AML-193 (cell line): ENCODE measurements around the gene STRADB.
"Not testable (repeated sequence)": the region's sequence is repeated elsewhere in the genome, so short reads cannot be mapped to it uniquely, and the experiment has no call there.

ENCODE experiments used
- DNase-seq, 2 experiments: peaks; one replicate each; lab custom pipeline; 2025; lab: John Stamatoyannopoulos, UW

The STRADB gene

DNA sequence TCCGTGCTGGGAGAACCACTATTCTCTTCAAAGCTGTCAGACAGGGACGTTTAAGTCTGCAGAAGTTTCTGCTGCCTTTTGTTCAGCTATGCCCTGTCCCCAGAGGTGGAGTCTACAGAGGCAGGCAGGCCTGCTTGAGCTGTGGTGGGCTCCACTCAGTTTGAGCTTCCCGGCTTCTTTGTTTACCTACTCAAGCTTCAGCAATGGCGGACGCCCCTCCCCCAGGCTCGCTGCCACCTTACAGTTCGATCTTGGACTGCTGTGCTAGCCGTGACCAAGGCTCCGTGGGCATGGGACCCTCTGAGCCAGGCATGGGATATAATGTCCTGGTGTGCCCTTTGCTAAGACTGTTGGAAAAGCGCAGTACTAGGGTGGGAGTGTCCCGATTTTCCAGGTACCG, 21.2 kb upstream of the STRADB start:
- not testable (repeated sequence) for DNase-seq

- no peak for DNase-seq
These were observed 20.7 kb upstream of the STRADB start for GRCh38 chr2:201430839-201431238.

DNA sequence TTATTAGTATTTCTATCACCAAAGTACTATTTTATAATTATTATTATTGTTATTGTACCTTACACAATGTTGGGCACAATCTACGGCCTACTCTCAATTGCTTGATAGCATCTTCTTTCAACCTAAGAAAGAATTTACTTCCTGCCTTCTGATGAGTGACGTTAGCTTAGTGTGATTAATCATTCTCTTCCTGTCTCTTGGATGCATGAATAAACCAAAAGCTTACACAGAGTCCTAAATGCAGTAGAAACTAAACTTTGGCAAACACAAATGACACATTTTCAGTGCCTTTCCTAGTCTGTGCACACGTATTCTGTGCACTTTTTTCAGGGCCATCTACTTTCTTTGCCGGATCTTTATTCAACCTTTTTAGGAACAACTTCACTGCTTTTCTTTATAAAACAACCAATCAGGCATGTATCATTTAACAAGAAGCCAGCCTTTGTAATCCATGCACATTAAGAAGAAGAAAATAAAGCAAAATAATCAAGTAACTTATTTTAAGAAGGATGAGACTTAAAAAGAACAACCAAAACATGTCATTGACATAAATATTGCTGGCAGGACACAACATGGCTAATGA, 19.4 kb upstream of the STRADB start:
- no peak for DNase-seq

DNA sequence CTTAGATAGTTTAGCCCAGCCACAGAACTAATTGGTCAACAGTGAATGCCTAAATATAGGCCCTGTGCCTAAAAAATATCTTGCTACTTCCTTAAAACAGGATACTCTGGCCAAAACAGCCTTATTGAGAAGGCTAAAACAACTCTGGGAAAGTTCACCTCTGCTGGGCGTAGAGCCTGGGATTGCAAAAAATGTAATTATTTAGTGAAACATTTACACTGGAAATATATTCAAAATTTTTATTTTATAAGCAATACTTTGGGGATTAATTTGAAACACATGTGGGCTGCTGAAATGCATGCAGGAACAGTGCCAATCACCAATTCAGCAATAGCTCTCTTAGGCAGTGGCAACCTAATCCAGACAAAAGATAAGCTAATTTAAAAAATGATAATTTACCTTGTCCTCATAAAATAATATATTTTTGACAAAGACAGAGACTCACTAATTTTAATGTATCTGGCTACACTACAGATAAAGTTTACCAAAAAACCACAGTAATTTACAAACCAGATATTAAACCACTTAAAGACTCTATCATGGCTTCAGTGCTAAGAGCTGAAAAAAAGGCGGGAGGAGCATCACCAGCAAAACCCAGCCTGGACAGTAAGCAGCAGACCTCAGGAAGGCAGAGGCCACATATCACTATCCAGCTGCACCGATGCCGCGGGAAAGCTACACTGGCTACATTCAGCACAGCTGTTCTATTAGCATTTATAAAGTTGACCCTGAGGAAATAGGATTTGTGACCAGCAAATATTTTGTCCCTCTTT, 18.7 kb upstream of the STRADB start:
- no peak for DNase-seq

GRCh38 chr2:201433394-201433995, 18.0 kb upstream of the STRADB start:
- no peak for DNase-seq

GRCh38 chr2:201436141-201436540, 15.4 kb upstream of the STRADB start:
- no peak for DNase-seq

DNA sequence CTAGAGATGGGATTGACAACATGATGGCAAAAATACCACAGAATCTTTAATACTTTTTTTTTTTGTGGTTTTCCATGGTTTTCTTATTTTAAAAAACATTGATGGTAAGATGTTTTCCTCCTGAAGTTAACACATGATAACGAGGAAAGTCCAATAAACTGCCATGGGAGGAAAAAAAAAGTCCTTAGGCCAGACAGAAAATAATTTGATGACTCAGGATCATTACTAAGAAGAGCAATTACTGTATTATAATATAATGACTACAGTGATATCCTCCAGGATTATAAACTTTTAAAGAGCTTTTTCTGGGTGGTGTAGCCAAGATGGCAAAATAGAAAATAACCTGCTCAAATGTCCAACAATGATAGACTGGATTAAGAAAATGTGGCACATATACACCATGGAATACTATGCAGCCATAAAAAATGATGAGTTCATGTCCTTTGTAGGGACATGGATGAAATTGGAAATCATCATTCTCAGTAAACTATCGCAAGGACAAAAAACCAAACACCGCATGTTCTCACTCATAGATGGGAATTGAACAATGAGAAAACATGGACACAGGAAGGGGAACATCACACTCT, 12.1 kb upstream of the STRADB start:
- DNase-seq: not testable (repeated sequence)

GRCh38 chr2:201440182-201440581, 11.4 kb upstream of the STRADB start:
- DNase-seq: no peak

DNA sequence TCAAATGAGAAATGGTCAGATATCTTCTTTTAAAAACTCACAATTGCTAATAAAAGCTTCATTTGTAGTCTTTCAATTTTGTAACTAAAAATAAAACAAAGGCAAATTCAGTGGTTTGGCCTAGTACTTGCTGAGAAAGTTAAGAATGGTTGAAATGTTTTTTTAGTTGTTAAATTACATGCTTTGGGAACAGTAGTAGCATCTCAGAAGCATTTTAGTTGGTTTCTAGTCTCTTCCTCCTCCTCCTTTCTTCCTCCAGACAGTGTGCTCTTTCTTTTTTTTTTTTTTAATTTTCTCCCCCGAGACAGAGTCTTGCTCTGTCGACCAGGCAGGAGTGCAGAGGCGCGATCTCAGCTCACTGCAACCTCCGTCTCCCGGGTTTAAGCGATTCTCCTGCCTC, 10.1 kb upstream of the STRADB start:
- DNase-seq: no peak

DNA sequence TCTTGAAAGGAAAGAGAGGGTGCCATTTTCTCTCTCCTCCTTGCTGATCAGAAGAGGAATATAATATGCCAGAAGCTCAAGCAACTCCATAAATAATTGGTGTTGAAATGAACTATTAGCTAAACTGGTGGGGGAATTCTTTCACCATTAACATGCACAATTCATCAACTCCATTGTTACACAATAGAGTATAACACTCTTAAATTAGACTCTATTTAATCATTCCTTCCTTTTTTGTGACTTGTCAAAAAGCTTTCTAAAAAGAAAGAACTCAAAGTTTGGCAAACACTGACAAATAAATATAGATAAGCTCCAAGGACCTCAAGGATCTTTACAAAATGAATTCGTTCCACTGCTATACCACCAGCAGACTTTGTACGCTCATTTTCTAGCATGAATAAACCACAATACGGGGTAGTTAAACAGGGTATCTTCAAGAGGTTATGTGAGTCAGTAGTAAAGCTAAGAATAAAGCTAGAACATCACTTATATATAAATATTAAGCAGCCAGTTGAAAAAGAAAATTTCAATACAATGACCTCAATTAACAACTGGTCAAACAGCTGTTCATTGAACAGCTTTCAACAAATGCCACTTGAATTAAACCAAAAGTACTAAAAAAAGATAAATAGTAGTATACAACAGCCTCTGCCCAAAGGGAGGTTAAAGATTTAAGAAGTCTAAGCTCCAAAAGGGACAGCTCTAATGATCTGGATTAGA, 6.6 kb upstream of the STRADB start:
- DNase-seq: no peak

- DNase-seq: no peak
These were observed 4.5 kb upstream of the STRADB start for GRCh38 chr2:201447086-201447485.

GRCh38 chr2:201448061-201448460, 3.5 kb upstream of the STRADB start:
- no peak for DNase-seq

DNA sequence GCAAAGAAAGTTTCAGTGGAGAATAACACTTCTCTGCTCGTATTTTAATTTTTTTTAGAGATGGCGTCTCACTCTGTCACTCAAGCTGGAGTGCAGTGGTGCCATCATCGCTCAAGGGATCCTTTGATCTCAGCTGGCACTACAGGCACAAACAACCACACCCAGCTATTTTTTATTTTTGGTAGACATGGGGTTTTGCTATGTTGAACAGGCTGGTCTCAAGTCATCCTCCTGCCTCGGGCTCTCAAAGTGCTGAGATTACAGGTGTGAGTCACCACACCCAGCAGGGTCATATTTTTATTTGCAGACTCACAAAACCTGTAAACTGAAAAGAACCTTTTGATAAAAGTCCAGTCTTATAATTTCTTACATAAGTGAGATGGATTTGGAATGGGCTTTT, 2.8 kb upstream of the STRADB start:
- DNase-seq: no peak

DNA sequence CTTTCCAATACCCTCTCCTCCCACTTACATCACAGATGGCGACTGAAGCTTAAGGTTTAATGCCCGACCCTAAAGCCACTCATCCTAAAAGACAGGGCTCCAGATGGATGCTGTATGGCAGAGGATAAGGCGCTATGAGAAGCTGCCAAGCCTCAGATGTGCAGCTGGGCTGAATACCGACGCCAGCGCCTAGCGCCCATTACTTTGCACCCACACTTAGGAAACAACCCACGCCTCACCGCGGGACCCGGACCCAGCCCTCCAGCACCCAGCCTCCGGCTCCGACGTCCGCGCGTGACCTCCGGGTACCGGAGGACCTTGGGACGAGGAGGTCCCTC, 617 bp upstream of the STRADB start:
- no peak for DNase-seq

- DNase-seq: no peak
These were observed 750 bp downstream of the STRADB start for GRCh38 chr2:201452058-201452921.

DNA sequence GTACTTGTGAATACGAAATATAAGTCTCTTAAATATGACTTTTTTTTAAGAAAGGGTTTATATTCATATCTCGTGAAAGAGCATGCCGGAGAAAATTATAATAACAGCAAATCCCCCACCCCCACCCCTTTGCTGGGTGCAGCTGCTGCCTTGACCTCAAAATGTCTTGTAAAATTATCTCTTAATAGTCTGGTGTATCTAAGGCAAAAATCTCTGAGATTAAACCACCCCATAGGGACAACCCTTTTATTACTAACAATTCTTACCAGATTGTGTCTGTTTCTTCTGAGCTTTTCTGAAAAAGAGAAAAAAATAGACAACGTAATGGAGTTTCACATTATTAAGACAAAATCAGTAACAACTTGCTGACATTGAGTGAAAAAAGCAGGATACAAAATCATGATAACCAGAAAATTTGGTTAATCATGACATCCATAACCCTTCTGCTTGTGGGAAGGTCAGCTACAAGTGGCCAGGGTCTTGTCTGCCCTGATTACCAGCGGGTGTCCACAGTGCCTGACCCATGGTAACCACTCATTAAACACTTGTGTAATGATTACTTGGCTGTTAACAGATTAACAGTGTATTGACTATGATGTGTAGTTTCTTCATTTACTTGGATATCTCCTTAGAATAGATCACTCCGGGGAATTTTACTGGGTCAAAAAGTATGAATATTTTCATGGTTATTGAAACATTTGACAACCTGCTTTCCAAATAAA, 1.5 kb downstream of the STRADB start:
- DNase-seq: no peak

DNA sequence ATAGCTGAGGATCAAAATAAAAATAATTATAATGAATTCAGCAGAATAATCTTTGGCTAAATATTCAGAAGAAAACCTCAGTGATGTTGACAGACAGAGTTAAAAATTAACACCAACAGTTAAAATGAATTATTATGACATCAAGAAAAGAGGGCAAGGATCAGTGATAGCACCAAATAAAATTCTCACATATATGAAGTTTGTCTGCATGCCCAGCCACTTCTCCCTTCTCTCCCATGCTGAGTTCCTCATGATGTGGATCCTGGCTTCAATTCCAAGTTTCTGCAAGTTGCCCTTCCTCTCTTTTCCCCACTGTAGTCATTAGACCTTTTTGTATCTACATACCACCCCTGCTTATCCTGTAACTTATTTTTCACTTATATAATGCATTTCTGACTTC, 6.8 kb downstream of the STRADB start:
- DNase-seq: no peak

DNA sequence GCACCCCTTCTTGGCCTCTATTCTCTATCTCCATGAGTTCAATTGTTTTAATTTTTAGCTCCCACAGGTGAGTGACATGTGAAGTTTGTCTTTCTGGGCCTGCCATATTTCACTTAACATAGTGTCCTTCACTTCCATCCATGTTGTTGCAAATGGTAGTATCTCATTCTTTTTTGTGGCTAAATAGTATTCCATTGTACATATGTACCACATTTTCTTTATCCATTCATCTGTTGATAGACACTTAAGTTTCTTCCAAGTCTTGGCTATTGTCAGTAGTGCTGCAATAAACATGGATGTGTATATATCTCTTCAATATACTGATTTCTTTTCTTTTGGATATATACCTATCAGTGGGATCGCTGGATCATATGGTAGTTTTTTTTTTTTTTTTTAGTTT, 9.0 kb downstream of the STRADB start:
- no peak for DNase-seq

DNA sequence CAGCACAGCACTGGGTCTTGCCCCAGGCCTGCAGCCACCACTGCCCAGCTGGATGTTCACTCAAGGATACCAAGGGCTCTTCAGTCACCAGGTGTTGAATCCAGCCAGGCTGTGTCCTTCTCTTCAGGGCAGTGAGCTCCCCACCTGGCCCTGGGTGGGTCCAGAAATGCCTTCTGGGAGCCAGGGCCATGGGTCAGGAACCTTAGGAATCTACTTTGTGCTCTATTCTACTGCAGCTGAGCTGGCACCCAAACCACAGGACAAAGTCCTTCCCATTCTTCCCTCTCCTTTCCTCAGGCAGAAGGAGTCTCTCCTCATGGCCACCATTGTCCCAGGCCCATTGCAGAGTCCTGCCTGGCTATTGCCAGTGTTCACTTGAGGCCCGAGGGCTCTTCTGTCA, 13.0 kb downstream of the STRADB start:
- no peak for DNase-seq

DNA sequence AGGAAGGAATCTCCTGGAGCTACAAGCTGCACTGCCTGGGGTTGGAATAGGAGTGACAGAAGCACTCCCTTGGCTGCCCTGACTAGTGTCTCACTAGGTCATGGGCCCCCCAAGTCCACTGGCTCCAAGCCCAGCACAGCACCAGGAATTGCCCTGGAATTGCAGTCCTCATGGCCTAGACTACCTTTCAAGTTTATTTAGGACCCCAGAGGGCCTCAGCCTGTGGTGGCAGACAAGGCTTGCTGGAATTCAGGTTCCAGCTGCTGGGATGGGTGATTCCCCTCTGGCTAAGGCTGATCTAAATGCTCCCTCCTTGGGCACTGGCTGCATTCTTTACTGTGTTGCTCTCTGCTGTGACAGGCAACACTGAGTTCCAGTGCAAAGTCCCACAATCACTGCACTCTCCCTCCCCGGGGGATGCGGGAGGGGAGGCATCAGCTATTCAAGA, 14.0 kb downstream of the STRADB start:
- no peak for DNase-seq
